Inflammatory macrophage (primary cell): ENCODE data around the gene EME1.
A peak's percentile ranks its signal among the peaks of the same experiment; 100 is the strongest.
"Not testable (repeated sequence)": the region's sequence is repeated elsewhere in the genome, so short reads cannot be mapped to it uniquely, and the experiment has no call there.

Experiments
- DNase-seq, 2 donors: peaks; one replicate each; pipeline ENCODE4 v3.0.0-alpha.2; 2020 to 2022
- total RNA-seq, 18 experiments: gene quantifications; one replicate each; lab custom pipeline; 2026; ENCODE audit warnings: mixed read lengths in 6 of 18, inconsistent platforms in 2 of 18; lab: John Stamatoyannopoulos, UW

Gene EME1
- 0.52 to 7.3 (median 3.9) reads per million in 18 experiments for total RNA-seq

GRCh38 chr17:50372758-50373556, at the start of gene EME1, which contains the start of gene MRPL27:
TSS of gene EME1 (plus strand) at chr17:50373229. CDS start at chr17:50375209, 1,980 bp downstream.
TSS of gene MRPL27 (minus strand) at chr17:50373184. CDS start at chr17:50373170, 14 bp downstream.
- peak; percentile 87 to 88 for DNase-seq

GRCh38 chr17:50325906-50326305, 47.1 kb upstream of the EME1 start:
- no peak for DNase-seq

- no peak for DNase-seq
Observed at GRCh38 chr17:50326831-50327364, 46.1 kb upstream of the EME1 start.

GRCh38 chr17:50328363-50329325, 44.4 kb upstream of the EME1 start:
- no peak for DNase-seq

GRCh38 chr17:50329716-50330115, 43.3 kb upstream of the EME1 start:
- no peak for DNase-seq

GRCh38 chr17:50330151-50330775, 42.8 kb upstream of the EME1 start:
- DNase-seq, result no peak

- no peak for DNase-seq
Observed at GRCh38 chr17:50331085-50331791, 41.8 kb upstream of the EME1 start.

GRCh38 chr17:50332196-50332595, 40.8 kb upstream of the EME1 start:
- peak in 1 of 2 donors; percentile 10 for DNase-seq

GRCh38 chr17:50333291-50334057, 39.6 kb upstream of the EME1 start:
- not testable (repeated sequence) for DNase-seq

- no peak for DNase-seq
Observed at GRCh38 chr17:50337956-50338355, 35.1 kb upstream of the EME1 start.

- no peak for DNase-seq
Observed at GRCh38 chr17:50338645-50339044, 34.4 kb upstream of the EME1 start.

GRCh38 chr17:50339381-50339780, 33.6 kb upstream of the EME1 start:
- DNase-seq, result no peak

GRCh38 chr17:50344731-50345365, 28.2 kb upstream of the EME1 start:
- peak; percentile 21 to 23 for DNase-seq

- DNase-seq, result peak; percentile 78 to 92
Observed at GRCh38 chr17:50345432-50346312, 27.4 kb upstream of the EME1 start, which contains the start of gene XYLT2. TSS of gene XYLT2 (plus strand) at chr17:50346126. CDS start at chr17:50346141, 15 bp downstream.

GRCh38 chr17:50346313-50347116, 26.5 kb upstream of the EME1 start:
- peak in 1 of 2 donors; percentile 8 for DNase-seq

- DNase-seq, result no peak
Observed at GRCh38 chr17:50347117-50347893, 25.7 kb upstream of the EME1 start.

- no peak for DNase-seq
Observed at GRCh38 chr17:50347894-50348291, 25.1 kb upstream of the EME1 start.
